ENCODE data around the gene MTCP1.

- TF ChIP-seq CTCF (IDR thresholded peaks at IDR 0.05), result no peak
- no peak for TF ChIP-seq POLR2A (IDR thresholded peaks at IDR 0.05)
Observed at GRCh38 chrX:155055494-155055893, 15.4 kb downstream of the MTCP1 start.
